ENCODE measurements around the gene ZNF783.

GRCh38 chr7:149333321-149333717 is 71.3 kb downstream of the ZNF783 start:
- TF ChIP-seq ZNF274 (IDR thresholded peaks at IDR 0.05; ENCODE audit: low read depth, low read length) (no peak), YY1 (IDR thresholded peaks at IDR 0.05; ENCODE audit: insufficient read depth, insufficient read length) (no peak)
